A673 (cell line): ENCODE results near the gene SINHCAF. TPM values are rescaled to one million over a fixed set of nuclear protein-coding genes. Genes with fewer than 3 reads are reported as not detected.
"Not testable (repeated sequence)": the region's sequence is repeated elsewhere in the genome, so short reads cannot be mapped to it uniquely, and the experiment has no call there.

Experiments used
- BruUV-seq: library from RNA; stranded (reverse); fragments of 400-500 nt; replicated peaks from 2 replicates; lab custom pipeline; 2021; lab: Mats Ljungman, UMichigan
- CTCF ChIA-PET: fragments of 300-600 bp; sonication (Branson Sonifier 250); formaldehyde crosslinking; loops from one replicate; lab custom pipeline; 2022; ENCODE audit warnings: antibody characterized with exemption; lab: Charles Lee
- POLR2A ChIA-PET: fragments of 300-600 bp; sonication (Branson Sonifier 250); formaldehyde crosslinking; loops from one replicate; lab custom pipeline; 2022; ENCODE audit warnings: antibody characterized with exemption; ENCODE audit not compliant: low non-redundant PET; lab: Charles Lee
- DNase-seq: peaks from one replicate; pipeline ENCODE4 v3.0.0-alpha.2; 2015; ENCODE audit warnings: low spot score
- H3K27ac ChIP-seq: fragments of 200-600 bp; sonication (generic); 2 replicates; pipeline ENCODE4 v1.5.1; 2016; ENCODE audit warnings: mixed run types, low read depth, mild to moderate bottlenecking, mixed read lengths, antibody characterized with exemption, low read length; ENCODE audit not compliant: poor library complexity, severe bottlenecking
- H3K27me3 ChIP-seq: fragments of 200-600 bp; sonication (generic); replicated peaks from 2 replicates; pipeline ENCODE4 v1.6.1; 2017; ENCODE audit warnings: mixed run types, low read depth, mild to moderate bottlenecking, mixed read lengths, antibody characterized with exemption, low read length; ENCODE audit not compliant: insufficient read depth, poor library complexity
- H3K36me3 ChIP-seq: fragments of 200-600 bp; sonication (generic); 2 replicates; pipeline ENCODE4 v1.6.1; 2016; ENCODE audit warnings: mixed run types, mild to moderate bottlenecking, mixed read lengths, antibody characterized with exemption, low read length; ENCODE audit not compliant: insufficient read depth, poor library complexity, severe bottlenecking
- H3K4me1 ChIP-seq: fragments of 200-600 bp; sonication (generic); 2 replicates; pipeline ENCODE4 v1.6.1; 2017; ENCODE audit warnings: mixed run types, mild to moderate bottlenecking, mixed read lengths, antibody characterized with exemption, low read length; ENCODE audit not compliant: insufficient read depth, poor library complexity, severe bottlenecking
- H3K4me3 ChIP-seq: fragments of 200-600 bp; sonication (generic); 2 replicates; pipeline ENCODE4 v1.5.1; 2016; ENCODE audit warnings: low read depth, mixed run types, mild to moderate bottlenecking, mixed read lengths, low read length; ENCODE audit not compliant: poor library complexity, severe bottlenecking
- H3K9me3 ChIP-seq: fragments of 200-600 bp; sonication (generic); 2 replicates; pipeline ENCODE4 v1.6.1; 2016; ENCODE audit warnings: mixed run types, low read depth, mild to moderate bottlenecking, mixed read lengths, antibody characterized with exemption, low read length; ENCODE audit not compliant: poor library complexity, severe bottlenecking
- CTCF ChIP-seq: fragments of 300-800, 200-600 bp; sonication (generic); conservative IDR thresholded peaks from 2 replicates; pipeline ENCODE4 v1.5.1; 2017; ENCODE audit warnings: low read depth, mild to moderate bottlenecking, antibody characterized with exemption, low read length, moderate library complexity, mixed read lengths
- EZH2 ChIP-seq: fragments of 200-600 bp; sonication (generic); IDR thresholded peaks from 2 replicates; pipeline ENCODE4 v1.6.1; 2017; ENCODE audit warnings: borderline replicate concordance, low read depth, mild to moderate bottlenecking, mixed read lengths, antibody characterized with exemption, low read length; ENCODE audit not compliant: poor library complexity, severe bottlenecking
- intact Hi-C: fragments of 100-400 bp; cut with micrococcal nuclease; formaldehyde crosslinking; loops from one replicate; pipeline ENCODE4 v1.10.0; 2022; ENCODE audit not compliant: unreplicated experiment
- total RNA-seq: library from RNA; stranded (reverse); gene quantifications from 2 replicates; pipeline ENCODE4 v1.2.3, GENCODE V29; 2021

The SINHCAF gene
- total RNA-seq, 1 experiment from 2014 or later, result 137 TPM

DNA sequence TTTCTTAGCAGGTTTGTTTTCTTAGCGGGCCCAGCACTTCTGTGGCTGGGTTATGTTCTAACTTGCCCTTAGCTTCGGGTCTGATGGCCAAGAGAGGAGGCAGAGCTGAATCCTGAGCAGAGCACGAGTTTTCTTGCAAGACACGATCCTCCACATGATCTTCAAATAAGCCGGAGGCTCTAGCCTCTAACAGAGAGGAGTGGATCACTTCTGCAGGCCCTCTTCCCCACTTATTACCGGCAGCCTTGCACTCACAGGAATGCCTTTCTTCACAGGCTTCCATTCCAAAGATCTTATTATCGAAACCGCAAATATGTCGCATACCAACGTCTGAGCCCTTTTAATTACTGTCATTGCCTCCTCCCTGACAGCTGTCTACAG lies 79.5 kb downstream of the SINHCAF start:
- peak; percentile 11 for DNase-seq
- intact Hi-C loops, result no loop called here
- no TSS peak for BruUV-seq

DNA sequence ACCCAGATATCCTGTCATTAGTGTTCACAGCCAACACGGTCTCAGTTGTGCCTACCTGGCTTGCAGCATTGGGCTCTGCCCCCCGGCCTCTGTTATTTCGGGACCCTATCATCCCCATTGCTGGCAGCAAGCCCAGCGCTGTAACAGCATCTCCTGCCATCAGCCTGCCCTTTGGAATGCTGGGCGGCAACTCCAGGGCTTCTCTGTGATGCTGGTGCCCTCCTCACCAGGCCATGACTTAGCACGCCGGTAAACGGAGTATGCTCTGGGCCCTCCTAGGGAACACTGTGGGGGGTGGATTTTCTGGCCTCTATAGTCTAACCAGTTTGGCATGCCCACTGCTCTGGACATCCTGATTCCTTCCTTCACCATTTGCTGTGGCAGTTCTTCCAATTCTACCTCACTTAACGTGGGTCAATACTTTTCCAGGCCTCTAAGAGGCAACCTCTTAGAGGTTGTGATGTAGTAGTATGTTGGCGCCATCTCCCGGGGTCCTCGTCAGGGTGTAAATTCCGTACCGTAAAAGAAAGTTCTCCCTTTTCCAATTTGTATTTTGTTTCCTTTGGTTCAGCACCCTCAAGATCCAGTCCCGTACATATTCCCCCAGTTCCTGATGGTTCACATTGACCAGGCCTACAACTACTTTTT lies 80.0 kb downstream of the SINHCAF start:
- Histone ChIP-seq H3K27me3 (no peaks in the 10 kb centered on the region), H3K9me3 (no peaks in the 10 kb centered on the region), H3K4me3 (no peak overlapping the region), H3K4me1 (no peaks in the 10 kb centered on the region), H3K27ac (no peak overlapping the region), H3K36me3 (no peaks in the 10 kb centered on the region)
- ChIA-PET POLR2A (no interaction called here), CTCF (no interaction called here)
- intact Hi-C loops, result no loop called here
- 0 out of 2 replicates have a peak, but pooled peaks have one; percentile 17 for TF ChIP-seq CTCF
- TF ChIP-seq EZH2, result no peak
- BruUV-seq, result no TSS peak
- no peak for DNase-seq

More for the DNA sequence above, 79.5 kb downstream of the SINHCAF start:
- no peaks in the 10 kb centered on the region for H3K27me3 ChIP-seq
- H3K36me3 ChIP-seq, result no peaks in the 10 kb centered on the region
- POLR2A ChIA-PET, result no interaction called here
- H3K4me1 ChIP-seq, result no peaks in the 10 kb centered on the region
- CTCF ChIA-PET, result no interaction called here
- H3K9me3 ChIP-seq, result no peaks in the 10 kb centered on the region
- H3K4me3 ChIP-seq, result no peak overlapping the region
- H3K27ac ChIP-seq, result no peak overlapping the region
- no peak for TF ChIP-seq CTCF
- no peak for TF ChIP-seq EZH2

- POLR2A ChIA-PET, H3K27me3 ChIP-seq, H3K9me3 ChIP-seq, H3K27ac ChIP-seq, intact Hi-C loops, BruUV-seq, H3K36me3 ChIP-seq, DNase-seq, H3K4me3 ChIP-seq, H3K4me1 ChIP-seq: not testable (repeated sequence)
- CTCF ChIA-PET, result interaction anchor here (1.3 kb wide), 1 partner anchor 9 kb away, joined by 3 read pairs; no protein-coding TSS in a partner anchor
Observed at GRCh38 chr12:31242418-31242817, 83.5 kb downstream of the SINHCAF start.
